Epithelial cell of proximal tubule (primary cell): Measurements from ENCODE around the gene CDK5RAP3. TPM values are rescaled to one million over a fixed set of nuclear protein-coding genes. Genes with fewer than 3 reads are reported as not detected.

ENCODE experiments used
- DNase-seq: peaks from one replicate; pipeline ENCODE4 v3.0.0-alpha.2; 2011; ENCODE audit warnings: low read depth
- H3K4me3 ChIP-seq: 2 replicates; pipeline ENCODE4 v1.5.1; 2011; ENCODE audit warnings: low read depth, mild to moderate bottlenecking, low read length
- total RNA-seq: library from RNA; depleted of rRNA; stranded (reverse); fragments of >200 nt; gene quantifications from 2 replicates; pipeline ENCODE4 v1.2.3, GENCODE V29; 2015
- TF ChIP-seq, protein P1 (sequence below): conservative IDR thresholded peaks from 2 replicates; pipeline ENCODE4 v1.5.1; 2012; ENCODE audit warnings: low read depth, mild to moderate bottlenecking, low read length

Gene CDK5RAP3, protein sequence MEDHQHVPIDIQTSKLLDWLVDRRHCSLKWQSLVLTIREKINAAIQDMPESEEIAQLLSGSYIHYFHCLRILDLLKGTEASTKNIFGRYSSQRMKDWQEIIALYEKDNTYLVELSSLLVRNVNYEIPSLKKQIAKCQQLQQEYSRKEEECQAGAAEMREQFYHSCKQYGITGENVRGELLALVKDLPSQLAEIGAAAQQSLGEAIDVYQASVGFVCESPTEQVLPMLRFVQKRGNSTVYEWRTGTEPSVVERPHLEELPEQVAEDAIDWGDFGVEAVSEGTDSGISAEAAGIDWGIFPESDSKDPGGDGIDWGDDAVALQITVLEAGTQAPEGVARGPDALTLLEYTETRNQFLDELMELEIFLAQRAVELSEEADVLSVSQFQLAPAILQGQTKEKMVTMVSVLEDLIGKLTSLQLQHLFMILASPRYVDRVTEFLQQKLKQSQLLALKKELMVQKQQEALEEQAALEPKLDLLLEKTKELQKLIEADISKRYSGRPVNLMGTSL
- 71.0 and 111 TPM in 2 replicates for total RNA-seq

GRCh38 chr17:47970725-47971499 is at the start of gene CDK5RAP3:
Gene CDK5RAP3 (plus strand): TSS chr17:47971113. CDS start chr17:47971147, 34 bp downstream.
- peak; percentile 78 for DNase-seq
- TF ChIP-seq, protein P1, sequence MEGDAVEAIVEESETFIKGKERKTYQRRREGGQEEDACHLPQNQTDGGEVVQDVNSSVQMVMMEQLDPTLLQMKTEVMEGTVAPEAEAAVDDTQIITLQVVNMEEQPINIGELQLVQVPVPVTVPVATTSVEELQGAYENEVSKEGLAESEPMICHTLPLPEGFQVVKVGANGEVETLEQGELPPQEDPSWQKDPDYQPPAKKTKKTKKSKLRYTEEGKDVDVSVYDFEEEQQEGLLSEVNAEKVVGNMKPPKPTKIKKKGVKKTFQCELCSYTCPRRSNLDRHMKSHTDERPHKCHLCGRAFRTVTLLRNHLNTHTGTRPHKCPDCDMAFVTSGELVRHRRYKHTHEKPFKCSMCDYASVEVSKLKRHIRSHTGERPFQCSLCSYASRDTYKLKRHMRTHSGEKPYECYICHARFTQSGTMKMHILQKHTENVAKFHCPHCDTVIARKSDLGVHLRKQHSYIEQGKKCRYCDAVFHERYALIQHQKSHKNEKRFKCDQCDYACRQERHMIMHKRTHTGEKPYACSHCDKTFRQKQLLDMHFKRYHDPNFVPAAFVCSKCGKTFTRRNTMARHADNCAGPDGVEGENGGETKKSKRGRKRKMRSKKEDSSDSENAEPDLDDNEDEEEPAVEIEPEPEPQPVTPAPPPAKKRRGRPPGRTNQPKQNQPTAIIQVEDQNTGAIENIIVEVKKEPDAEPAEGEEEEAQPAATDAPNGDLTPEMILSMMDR: peak; percentile 84
- H3K4me3 ChIP-seq: peak within 1 kb of the TSS; percentile 90

DNA sequence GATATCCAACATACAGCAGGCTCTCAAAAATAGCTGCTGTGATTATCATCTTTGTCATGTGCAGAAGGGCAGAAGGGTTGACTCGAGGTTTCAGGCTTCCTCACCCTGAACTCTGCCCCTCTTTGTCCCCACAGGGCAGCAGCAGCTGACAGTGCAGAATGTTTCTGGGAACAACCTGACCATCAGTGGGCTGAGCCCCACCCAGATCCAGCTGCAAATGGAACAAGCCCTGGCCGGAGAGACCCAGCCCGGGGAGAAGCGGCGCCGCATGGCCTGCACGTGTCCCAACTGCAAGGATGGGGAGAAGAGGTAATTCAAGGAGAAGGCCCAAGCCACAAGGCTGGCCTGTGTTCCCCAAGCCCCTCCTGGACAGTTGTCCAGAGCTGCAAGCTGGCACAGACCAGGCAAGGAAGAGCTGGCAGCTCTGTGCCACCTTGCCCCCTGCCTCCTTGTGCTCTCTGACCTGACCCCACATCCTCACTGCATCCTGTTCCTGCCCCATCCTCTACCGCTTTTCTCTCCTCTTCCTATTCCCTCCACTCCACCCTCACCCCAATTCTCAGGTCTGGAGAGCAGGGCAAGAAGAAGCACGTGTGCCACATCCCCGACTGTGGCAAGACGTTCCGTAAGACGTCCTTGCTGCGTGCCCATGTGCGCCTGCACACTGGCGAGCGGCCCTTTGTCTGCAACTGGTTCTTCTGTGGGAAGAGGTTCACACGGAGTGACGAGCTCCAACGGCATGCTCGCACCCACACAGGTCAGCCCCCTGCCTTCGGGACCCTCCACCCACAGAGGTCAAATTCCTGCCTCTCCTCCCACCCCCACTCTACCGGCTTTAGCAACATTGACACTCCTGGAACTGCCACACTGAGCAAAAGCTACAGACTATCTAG is 45.9 kb upstream of the CDK5RAP3 start:
- no peak overlapping the region for H3K4me3 ChIP-seq
- TF ChIP-seq, protein P1: no peak
- DNase-seq: no peak

DNA sequence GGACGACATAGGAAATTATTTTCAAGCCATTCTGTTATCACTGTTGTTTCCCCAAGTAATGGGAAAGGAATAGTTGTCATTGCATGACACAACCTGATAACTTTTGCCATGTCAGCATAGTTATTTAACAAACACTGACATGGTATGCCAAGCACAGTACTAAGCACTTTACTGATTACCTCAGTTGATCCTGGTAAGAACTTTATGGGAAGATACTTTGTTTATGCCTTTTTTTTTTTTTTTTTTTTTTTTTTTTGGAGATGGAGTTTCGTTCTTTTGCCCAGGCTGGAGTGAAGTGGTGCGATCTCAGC is 45.3 kb upstream of the CDK5RAP3 start:
- TF ChIP-seq, protein P1: no peak
- no peak overlapping the region for H3K4me3 ChIP-seq
- no peak for DNase-seq

GRCh38 chr17:47927821-47928400 is 43.0 kb upstream of the CDK5RAP3 start:
- H3K4me3 ChIP-seq: no peak overlapping the region
- DNase-seq: no peak
- TF ChIP-seq, protein P1: no peak

DNA sequence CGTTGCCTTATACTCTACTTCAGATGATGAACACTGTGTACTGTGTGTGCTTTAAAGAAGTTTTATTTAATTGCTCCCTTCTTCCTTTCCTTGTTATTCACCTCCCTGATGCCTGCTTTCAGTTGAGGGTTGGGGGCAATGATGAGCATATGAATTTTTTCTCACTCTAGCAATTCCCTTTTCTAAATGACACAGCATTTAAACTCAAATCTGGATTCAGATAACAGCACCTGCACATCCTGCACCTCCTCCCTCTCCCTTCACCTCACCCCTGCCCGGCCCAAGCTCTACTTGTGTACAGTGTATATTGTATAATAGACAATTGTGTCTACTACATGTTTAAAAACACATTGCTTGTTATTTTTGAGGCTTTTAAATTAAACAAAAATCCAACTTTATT is 42.5 kb upstream of the CDK5RAP3 start:
- TF ChIP-seq, protein P1: no peak
- H3K4me3 ChIP-seq: no peak overlapping the region
- no peak for DNase-seq
